Measurements from ENCODE around the gene TENT5D. TPM values are rescaled to one million over a fixed set of nuclear protein-coding genes. Genes with fewer than 3 reads are reported as not detected.

Gene TENT5D
- total and polyA plus RNA-seq, 2 donors (not counting 1 experiment from before 2014, with no cell fraction given) = not detected

- Histone ChIP-seq H3K27ac (ENCODE audit: low read length in 2 of 2) (no peak overlapping the region), H4K20me1 (ENCODE audit: control insufficient read depth, insufficient read depth, low read length, poor library complexity, severe bottlenecking) (no peaks in the 10 kb centered on the region), H3K4me2 (replicated peaks; ENCODE audit: low read depth, low read length, poor library complexity, severe bottlenecking) (no peak overlapping the region), H3K9ac (ENCODE audit: low read length) (no peak overlapping the region), H3K4me1 (ENCODE audit: control insufficient read depth in 2 of 2, insufficient read depth in 2 of 2, low read length in 2 of 2) (no peaks in the 10 kb centered on the region), H3K27me3 (replicated peaks in 1 of 4; ENCODE audit: control extremely low read depth in 1 of 4, control insufficient read depth in 3 of 4, insufficient read depth in 4 of 4, low read length in 3 of 4) (no peaks in the 10 kb centered on the region), H2AFZ (ENCODE audit: insufficient read depth, low read depth, low read length, poor library complexity, severe bottlenecking) (no peak overlapping the region), H3K36me3 (replicated peaks in 1 of 2; ENCODE audit: control extremely low read depth in 1 of 2, control insufficient read depth in 1 of 2, extremely low read depth in 1 of 2, insufficient read depth in 2 of 2, low read length in 1 of 2) (no peaks in the 10 kb centered on the region), H3K9me3 (ENCODE audit: control extremely low read depth in 1 of 3, control insufficient read depth in 2 of 3, insufficient read depth in 1 of 3, low read length in 2 of 3) (no peaks in the 10 kb centered on the region), H3K4me3 (ENCODE audit: control extremely low read depth in 1 of 5, extremely low read depth in 1 of 5, insufficient read depth in 1 of 5, low read depth in 2 of 5, low read length in 4 of 5) (no peak overlapping the region), H3K79me2 (ENCODE audit: control insufficient read depth, insufficient read depth, low read length) (no peaks in the 10 kb centered on the region)
- H3K27me3 Mint-ChIP-seq = no peaks in the 10 kb centered on the region
- H3K4me3 Mint-ChIP-seq = no peak overlapping the region
- intact Hi-C loops (cut with micrococcal nuclease) = no loop called here
- H3K4me1 Mint-ChIP-seq = no peaks in the 10 kb centered on the region
- CTCF ChIA-PET = no interaction called here
- DNase-seq (no peak), ATAC-seq (ENCODE audit: low read depth) (no peak)
- TF ChIP-seq EZH2 (IDR thresholded peaks at IDR 0.05; ENCODE audit: borderline replicate concordance, insufficient read depth, low read depth, low read length, poor library complexity, severe bottlenecking) (no peak), CTCF (IDR thresholded peaks at IDR 0.05) (no peak)
- POLR2A ChIA-PET = no interaction called here
- peaks cover 2% of the 10 kb centered on the region for H3K9me3 Mint-ChIP-seq (ENCODE audit: insufficient read depth)
- no peak overlapping the region for H3K27ac Mint-ChIP-seq
Observed at GRCh38 chrX:80471582-80471981, 51.3 kb downstream of the TENT5D start.

- H3K4me1 ChIP-seq (ENCODE audit: control insufficient read depth in 2 of 2, insufficient read depth in 2 of 2, low read length in 2 of 2) = no peaks in the 10 kb centered on the region
- H3K4me3 Mint-ChIP-seq = no peak overlapping the region
- no peak overlapping the region for H3K4me2 ChIP-seq (replicated peaks; ENCODE audit: low read depth, low read length, poor library complexity, severe bottlenecking)
- TF ChIP-seq EZH2 (IDR thresholded peaks at IDR 0.05; ENCODE audit: borderline replicate concordance, insufficient read depth, low read depth, low read length, poor library complexity, severe bottlenecking) (no peak), CTCF (IDR thresholded peaks at IDR 0.05) (no peak)
- no peaks in the 10 kb centered on the region for H3K4me1 Mint-ChIP-seq
- no peaks in the 10 kb centered on the region for H3K27me3 ChIP-seq (replicated peaks in 1 of 4; ENCODE audit: control extremely low read depth in 1 of 4, control insufficient read depth in 3 of 4, insufficient read depth in 4 of 4, low read length in 3 of 4)
- no peak overlapping the region for H3K9ac ChIP-seq (ENCODE audit: low read length)
- H3K79me2 ChIP-seq (ENCODE audit: control insufficient read depth, insufficient read depth, low read length) = no peaks in the 10 kb centered on the region
- no peak overlapping the region for H3K27ac Mint-ChIP-seq
- ChIA-PET POLR2A (no interaction called here), CTCF (no interaction called here)
- no peak for ATAC-seq (ENCODE audit: low read depth)
- no peaks in the 10 kb centered on the region for H4K20me1 ChIP-seq (ENCODE audit: control insufficient read depth, insufficient read depth, low read length, poor library complexity, severe bottlenecking)
- no peak overlapping the region for H3K4me3 ChIP-seq (ENCODE audit: control extremely low read depth in 1 of 5, extremely low read depth in 1 of 5, insufficient read depth in 1 of 5, low read depth in 2 of 5, low read length in 4 of 5)
- H3K36me3 ChIP-seq (replicated peaks in 1 of 2; ENCODE audit: control extremely low read depth in 1 of 2, control insufficient read depth in 1 of 2, extremely low read depth in 1 of 2, insufficient read depth in 2 of 2, low read length in 1 of 2) = no peaks in the 10 kb centered on the region
- peak; percentile 1 for DNase-seq
- H3K9me3 ChIP-seq (ENCODE audit: control extremely low read depth in 1 of 3, control insufficient read depth in 2 of 3, insufficient read depth in 1 of 3, low read length in 2 of 3) = no peaks in the 10 kb centered on the region
- H3K27ac ChIP-seq (ENCODE audit: low read length in 2 of 2) = no peak overlapping the region
- H2AFZ ChIP-seq (ENCODE audit: insufficient read depth, low read depth, low read length, poor library complexity, severe bottlenecking) = no peak overlapping the region
- H3K27me3 Mint-ChIP-seq = no peaks in the 10 kb centered on the region
- H3K9me3 Mint-ChIP-seq (ENCODE audit: insufficient read depth) = no peaks in the 10 kb centered on the region
- intact Hi-C loops (cut with micrococcal nuclease) = no loop called here
Observed at GRCh38 chrX:80485543-80485942, 65.3 kb downstream of the TENT5D start.
